HG02852 (cell line): ENCODE measurements around the gene SREBF2.

Experiments
- ATAC-seq: cut with Tn5 transposase; IDR thresholded peaks from one replicate; pipeline ENCODE4 v1.9.1; 2021; ENCODE audit warnings: mild to moderate bottlenecking, moderate library complexity; ENCODE audit not compliant: unreplicated experiment

The SREBF2 gene

DNA sequence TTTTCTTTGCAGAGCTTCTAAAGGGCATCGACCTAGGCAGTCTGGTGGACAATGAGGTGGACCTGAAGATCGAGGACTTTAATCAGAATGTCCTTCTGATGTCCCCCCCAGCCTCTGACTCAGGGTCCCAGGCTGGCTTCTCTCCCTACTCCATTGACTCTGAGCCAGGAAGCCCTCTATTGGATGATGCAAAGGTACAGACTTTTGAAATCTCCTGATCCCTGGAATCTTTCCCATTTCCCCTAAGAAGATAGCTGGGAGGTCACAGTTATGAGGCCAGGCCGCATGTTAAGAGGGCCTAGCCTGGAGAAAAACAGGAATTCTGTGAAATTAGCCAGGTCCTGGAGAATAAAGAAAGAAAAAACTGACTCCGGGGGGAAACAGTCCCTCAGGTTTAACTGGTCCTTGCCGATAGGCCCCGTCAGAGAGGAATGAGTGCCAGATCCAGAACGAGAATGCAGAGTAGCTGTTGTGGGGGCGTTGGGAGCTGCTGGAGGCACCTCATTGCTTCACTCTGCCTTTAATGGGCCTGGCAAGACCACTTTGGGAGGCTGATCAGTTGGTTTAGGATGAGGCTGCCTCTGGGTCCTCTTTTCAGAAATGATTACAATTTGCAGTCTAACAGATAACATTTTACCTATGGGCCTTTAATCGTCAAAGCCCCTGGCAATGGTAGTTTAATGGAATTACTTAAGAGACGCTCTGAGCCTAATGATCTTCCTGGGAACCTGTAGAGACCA, 42.8 kb downstream of the SREBF2 start:
- no peak for ATAC-seq

DNA sequence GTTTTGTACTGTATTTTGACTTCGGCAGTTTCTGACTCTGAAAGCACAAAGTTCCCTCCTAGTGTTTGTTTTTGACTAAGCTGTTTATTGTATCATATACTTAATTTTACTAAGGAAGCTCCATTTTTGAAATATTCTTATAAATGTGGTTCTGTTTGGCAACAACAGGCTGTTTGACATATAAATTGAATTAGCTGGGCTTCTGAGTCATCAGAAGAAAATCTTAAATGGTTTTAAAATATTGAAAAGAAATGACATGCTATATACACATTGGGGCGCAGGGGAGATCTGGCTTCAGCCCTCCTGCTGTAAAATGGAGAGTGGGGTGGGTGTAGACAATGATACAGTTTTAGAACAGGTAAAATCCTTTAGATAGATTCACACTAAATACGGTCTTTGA, 43.4 kb downstream of the SREBF2 start:
- ATAC-seq = no peak

DNA sequence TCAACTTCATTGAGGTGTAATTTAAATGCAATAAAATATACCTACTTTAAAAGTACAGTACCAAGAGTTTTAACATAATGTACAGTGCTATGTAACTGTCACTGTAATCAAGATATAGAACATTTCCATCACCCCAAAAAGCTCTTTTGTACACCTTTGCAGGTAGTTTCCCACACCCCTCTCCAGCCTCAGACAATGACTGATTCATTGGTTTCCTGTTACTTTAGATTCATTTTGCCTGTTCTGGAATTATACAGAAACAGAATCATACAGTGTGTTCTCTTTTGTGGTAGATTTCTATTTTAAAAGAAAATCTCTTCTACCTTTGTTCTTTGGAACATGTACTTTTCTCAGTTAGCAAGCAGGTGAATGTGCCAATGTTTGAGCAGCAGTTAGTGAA, 43.8 kb downstream of the SREBF2 start:
- no peak for ATAC-seq

DNA sequence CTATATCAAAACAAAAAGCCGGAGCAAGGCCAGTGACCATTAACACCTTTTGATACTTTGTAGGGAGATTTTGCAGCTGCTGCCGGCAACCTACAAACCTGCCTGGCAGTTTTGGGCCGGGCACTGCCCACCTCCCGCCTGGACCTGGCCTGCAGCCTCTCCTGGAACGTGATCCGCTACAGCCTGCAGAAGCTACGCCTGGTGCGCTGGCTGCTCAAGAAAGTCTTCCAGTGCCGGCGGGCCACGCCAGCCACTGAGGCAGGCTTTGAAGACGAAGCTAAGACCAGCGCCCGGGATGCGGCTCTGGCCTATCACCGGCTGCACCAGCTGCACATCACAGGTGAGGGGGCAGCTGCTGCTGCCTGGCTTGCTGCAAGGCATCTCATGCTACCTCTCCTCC, 47.7 kb downstream of the SREBF2 start:
- ATAC-seq = no peak

DNA sequence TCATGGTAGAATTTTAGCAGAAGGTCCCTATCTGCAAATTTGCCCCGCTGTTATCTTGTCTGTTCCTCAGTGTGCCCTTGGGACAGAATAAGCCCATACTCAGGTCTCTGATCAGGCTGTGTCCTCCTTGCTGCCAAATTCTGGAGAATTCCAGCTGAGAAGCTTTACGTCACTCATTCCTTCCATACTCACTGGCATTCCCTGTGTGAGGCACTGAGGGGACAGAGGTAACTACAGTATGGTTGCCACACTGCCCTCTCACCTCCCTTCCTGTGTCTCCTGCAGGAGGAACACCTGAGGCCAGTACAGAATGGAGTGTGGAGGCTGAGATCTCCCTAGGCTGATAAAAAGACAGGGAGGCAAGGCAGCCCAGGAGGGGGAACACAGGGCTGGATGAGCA, 50.5 kb downstream of the SREBF2 start:
- ATAC-seq = no peak

DNA sequence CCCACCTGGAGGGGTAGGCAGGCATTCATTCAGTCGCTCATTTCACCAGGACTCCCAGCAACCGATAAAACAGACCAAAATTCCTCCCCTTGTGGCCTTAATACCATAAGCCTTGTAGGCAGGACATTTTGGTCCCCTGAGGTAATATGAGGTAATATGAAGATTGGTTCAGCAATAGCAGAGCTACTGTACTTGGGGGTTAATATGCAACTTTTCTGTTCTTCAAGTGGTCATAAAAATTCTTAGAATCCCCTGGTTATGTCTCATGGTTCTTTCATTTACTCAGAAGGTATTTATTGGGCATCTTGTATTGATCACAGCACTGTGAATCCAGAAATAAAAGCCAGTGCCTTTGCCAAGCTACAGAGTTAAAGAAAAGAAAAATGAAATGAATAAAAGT, 52.2 kb downstream of the SREBF2 start:
- no peak for ATAC-seq

DNA sequence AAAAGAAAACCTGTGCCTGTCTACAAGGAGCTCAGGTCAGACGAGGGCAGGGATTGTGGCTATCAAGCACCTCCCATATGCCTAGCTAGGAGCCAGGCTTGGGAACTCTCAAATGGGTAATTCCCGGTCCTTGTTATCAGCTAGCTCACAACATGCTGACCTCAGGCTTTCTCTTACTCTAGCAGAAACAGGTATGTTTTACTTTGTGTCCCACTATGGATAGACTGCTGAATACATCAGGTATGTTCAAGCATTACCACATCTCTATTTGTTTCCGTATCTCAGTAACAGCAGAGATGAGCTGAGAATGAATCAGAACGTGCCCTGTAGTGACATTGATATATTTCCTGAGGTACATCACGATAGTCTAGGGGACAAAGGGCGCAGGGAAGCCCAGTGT, 52.6 kb downstream of the SREBF2 start:
- ATAC-seq = no peak

DNA sequence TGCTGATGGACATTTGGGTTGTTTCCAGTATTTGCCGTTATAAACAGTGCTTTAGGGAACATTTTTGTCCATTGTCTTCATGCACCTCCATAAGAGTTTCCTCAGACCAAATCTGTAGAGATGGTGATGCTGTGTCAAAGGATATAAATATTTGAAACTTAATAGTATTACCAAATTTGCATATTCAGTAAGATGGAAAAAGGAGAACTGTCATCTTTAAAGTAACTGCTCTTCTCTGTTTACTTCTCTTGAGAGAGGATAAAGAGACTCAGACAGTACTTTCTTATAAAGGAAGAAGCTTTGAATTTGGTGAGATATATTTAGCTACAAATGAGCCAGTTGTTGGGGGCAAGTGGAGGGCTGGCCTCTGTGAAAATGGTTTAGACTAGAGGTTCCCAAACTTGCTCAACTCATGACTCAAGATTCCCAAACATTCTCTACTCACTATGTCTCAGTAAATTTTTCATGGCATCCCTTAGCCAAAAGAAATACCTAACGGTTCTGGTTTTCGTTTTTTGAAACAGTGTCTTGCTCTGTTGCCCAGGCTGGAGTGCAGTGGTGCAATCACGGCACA, 55.8 kb downstream of the SREBF2 start:
- no peak for ATAC-seq

DNA sequence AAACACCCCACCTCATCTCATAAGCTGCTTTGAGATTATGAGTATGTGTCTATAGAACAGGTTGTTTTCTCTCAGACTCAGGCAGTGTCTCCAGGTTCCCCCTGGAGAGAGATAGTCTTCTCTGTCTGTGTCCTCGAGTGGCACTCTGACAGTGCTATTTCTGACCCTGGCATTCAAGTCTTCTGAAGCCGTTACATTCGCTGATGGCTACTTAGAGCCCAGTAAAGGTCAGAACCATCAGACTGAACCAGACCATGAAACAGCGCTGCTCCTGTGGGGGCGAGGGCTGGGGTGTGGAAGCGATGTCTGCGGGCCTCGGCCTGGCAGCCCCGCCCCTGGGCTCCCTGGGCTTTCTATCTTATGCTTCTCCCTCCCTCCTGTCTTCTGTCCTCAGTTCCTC, 58.5 kb downstream of the SREBF2 start:
- ATAC-seq = no peak

DNA sequence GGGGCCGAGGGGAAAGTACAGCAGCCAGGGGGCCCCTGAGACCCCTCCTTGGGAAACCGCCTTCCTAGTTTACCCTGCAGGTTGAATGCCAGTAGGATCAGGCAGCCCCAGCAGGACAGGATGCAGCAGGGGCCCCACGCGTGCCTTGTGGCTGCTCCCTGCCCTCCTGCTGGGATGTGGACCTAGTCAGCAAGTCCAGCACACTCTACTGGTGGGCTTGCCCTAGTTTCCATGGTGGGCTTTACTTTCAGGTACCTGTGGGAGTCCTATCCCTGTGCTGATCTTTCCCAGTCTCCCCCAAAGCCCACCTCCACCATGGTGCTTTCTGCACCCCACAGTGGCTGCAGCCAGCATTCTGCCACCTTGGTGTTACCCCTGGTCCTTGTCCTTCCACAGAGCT, 59.8 kb downstream of the SREBF2 start:
- no peak for ATAC-seq

DNA sequence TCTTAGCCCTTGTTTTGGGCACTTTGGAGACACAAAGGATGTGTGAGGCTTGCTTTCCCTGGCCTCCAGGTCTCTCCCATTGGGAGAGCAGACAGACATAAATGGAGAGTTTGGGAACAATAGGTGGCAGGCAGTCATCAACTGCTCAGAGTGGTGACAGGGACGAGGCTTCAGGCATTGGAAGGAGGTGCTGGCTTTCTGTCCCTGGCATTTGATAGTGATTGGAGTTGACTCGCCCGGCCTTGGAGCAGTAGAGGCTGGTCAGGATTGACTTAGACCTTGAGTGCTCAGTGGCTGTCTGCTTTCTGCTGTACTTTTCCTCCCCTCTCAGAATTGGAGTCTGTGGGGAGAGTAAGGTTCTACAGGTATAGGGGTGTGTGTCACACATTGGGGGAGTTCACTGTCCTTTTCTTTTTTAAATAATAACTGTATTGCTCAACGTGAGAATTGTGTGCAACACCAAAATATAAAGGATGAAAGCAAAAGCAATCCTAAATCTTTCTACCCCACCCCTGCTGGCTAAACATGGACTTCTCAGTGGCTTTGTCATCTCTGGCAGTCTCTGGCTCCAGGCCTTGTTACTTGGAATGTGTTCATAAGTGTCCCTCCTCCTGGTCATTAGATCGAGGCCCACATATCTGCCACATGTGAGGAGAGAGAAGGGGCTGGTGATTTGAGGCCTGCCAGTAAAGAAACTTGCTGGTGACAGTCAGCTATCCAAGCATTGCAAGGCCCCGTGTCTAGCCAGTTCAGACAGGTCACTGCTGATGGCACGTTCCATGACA, 60.9 kb downstream of the SREBF2 start:
- ATAC-seq = no peak

DNA sequence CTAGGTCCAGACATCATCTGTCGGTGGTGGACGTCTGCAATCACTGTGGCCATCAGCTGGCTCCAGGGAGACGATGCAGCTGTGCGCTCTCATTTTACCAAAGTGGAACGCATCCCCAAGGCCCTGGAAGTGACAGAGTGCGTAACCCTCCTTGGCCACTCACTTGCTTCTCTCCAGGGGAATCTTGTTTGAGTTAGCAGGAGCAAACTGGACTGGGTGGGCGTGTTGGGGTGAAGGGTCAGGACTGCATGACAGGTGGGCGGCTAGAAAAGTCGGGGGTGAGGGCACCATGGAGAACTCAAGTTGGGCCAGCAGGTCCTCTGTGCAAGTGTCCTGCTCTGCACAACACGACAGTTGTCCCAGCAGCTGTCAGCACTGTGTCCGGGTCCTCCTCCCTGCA, 65.7 kb downstream of the SREBF2 start:
- no peak for ATAC-seq

DNA sequence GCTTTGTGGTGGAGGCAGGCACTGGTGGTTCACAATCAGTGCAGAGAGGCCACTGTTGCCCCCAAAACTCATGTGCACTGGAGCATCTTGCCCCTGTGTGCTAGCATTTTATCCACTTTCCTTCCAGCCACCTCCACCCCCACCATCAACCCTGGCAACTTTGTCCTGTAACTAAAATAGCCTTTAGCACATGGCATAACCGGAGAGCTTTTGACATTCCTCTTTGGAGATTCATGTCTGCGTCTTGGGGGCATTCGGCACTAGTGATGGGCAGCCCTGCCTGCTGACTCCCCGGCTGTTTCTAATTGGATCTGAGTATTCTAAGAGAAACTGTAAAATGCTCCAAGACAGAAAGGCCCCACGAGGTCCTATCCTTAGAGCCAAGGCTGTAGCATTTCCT, 66.2 kb downstream of the SREBF2 start:
- no peak for ATAC-seq

DNA sequence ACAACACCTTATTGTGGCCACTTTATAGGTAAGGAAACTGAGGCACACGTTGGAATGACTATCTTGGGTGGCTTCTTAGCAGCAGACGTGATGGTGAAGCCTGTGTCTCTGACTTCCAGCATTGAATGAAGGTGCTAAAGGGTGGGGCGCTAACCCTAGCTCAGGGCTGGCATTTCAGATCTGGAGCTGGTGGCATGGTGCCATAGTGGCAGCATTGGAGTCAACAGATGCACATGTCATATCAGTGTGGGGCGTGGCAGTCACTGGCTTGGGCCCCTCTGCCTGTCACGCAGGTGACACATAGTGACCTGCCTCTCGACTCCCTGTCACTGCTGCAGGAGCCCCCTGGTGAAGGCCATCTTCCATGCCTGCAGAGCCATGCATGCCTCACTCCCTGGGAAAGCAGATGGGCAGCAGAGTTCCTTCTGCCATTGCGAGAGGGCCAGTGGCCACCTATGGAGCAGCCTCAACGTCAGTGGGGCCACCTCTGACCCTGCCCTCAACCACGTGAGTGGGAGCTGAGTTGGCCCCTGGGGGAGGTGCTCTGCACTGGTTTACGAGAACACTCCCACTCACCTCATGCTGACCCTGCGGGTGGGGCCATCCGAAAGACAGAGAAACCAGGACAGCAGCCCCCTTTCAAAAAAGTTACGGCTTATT, 67.2 kb downstream of the SREBF2 start:
- ATAC-seq = no peak

DNA sequence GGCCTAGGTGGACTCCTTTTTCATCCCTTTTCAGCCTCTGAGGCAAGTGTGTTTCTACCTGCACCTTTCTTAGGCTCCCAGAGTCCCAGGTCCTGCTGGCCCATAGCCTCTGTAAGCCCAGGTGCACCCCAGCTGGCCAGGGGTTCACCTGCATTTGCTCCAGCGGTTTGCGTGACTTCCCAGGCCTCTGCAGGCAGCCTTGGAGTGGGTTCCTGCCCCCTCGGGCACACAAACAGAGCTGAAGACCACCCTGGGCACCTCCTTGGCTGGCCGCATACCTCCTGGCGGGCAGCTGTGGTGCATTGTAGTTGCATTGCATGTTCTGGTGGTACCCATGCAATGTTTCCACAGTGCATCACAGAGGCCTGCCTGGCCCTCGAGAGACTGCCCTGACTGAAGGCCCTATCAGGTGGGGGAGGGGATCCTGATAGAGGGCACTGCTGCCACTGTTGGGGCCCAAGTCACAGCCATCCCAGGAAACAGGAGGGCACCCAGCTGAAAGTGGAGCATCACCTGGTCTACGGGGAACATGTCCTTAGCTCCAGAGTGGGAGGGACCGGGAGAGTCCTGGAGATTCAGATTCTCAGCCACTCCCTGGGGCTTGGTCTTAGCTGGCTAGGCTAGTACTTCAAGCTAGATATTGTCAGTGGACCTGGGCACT, 67.9 kb downstream of the SREBF2 start:
- no peak for ATAC-seq

DNA sequence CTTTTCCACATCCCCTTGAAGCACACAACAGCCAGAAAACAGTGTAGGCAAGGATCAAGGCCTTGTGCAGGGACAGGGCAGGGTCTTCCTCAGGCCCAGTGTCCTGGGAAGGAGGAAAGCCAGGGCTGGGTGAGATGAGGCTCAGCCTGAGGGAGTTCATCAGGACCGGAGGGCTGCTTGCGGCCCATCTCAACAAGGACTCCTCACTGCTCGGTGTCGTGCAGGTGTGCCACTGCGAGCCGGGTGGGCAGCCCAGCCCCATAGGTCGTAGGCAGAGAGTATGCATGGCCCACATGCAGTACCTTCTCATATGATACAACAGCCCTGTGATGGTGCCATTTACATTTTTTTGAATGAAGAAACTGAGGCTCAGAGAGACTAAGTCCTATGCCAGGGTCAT, 69.1 kb downstream of the SREBF2 start:
- ATAC-seq = no peak

DNA sequence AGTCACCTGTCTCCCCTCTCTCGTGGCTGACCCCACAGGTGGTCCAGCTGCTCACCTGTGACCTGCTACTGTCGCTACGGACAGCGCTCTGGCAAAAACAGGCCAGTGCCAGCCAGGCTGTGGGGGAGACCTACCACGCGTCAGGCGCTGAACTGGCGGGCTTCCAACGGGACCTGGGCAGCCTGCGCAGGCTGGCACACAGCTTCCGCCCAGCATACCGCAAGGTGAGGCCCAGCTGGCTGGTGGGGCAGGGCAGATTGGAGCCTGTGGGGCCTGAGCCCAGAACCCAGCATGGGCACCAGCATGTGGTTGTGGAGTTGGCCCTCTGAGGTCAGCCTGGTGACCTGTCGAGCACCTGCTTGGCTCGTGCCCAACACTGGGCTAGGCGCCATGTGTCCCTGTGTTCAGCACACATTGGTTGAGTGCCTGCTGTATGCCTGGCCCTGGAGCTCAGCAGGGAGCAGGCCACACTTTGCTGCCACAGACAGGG, 70.1 kb downstream of the SREBF2 start:
- ATAC-seq = no peak

DNA sequence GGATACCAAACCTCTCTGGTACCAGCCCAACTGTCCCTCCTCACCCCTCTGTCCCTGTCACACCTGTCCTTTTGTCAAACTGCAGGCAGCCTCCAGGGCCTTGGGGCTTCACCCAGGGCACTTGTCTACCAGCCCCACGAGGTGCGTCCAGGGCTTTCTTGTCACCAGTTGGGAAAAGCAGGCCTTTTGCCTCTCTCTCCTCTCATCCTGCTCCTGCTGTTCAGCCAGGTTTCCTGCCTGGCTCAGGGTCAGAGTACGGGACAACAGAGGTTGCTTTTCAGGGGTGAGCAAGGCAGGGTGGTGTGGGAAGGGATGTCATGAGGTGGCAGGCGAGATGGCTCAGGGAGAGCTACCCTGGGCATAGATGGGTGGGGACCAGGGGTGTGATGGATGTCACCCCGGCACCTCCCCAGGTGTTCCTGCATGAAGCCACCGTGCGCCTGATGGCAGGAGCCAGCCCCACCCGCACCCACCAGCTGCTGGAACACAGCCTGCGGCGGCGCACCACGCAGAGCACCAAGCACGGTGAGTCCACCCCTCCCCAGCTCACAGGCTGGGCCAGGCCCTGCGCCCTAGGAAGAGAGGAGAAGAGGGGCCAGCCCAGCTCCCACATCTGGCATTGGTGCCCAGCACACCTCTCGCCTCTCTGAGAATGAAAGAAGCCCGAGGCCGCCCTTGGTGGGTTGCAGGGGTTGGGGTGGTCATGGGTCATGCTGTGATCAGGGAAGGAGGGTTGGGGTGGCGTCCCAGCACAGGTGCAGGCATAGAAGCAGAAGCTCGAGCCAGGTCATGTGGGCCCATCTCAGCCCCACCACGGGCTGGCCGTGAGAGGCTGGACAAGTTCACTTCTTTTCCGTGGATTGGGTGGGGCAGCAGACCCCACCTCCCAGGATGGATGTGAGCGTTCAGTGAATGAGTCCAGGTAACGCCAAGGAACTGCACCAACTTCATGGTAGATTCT, 71.8 kb downstream of the SREBF2 start:
- no peak for ATAC-seq

DNA sequence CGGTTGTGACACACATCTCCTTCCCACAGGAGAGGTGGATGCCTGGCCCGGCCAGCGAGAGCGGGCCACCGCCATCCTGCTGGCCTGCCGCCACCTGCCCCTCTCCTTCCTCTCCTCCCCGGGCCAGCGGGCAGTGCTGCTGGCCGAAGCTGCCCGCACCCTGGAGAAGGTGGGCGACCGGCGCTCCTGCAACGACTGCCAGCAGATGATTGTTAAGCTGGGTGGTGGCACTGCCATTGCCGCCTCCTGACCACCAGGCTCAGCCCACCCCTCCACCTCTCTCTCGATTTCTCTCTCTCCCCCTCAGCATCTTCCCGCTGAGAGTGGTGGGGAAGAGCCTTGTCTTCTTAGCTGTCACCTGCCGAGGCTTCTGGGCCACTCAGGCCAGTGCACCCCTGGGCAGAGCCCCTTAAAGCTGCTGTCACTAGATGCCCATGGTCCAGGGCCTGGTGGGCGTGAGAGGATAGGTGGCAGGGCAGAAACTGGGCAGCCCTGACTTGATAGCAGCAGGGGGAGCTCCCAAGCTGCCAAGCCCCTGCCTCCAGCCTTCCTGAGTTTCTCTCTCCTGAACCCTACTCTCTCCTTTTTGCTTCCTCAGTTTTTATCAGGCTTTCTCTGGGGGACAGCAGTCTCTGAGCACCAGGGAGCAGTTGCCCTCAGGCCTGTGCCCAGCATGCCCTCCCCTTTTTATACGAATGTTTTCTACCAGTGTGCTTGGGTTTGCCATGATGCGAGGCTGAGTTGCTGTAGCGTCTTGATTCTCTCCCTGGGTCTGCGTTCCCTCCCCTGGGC, 72.7 kb downstream of the SREBF2 start:
- no peak for ATAC-seq
